IMR-90 (cell line): ENCODE data around the gene RAB11FIP3.

ENCODE experiments used
- BHLHE40 ChIP-seq: fragments of 150-350 bp; IDR thresholded peaks from 2 replicates; pipeline ENCODE4 v1.6.1; 2016; ENCODE audit warnings: mild to moderate bottlenecking, low read depth, low read length
- CEBPB ChIP-seq: IDR thresholded peaks from 2 replicates; pipeline ENCODE4 v1.6.1; 2012; ENCODE audit warnings: low read depth, low read length, improper control_type of control experiment
- CHD1 ChIP-seq: IDR thresholded peaks from 2 replicates; pipeline ENCODE4 v1.6.1; 2012; ENCODE audit warnings: low read depth, low read length, improper control_type of control experiment
- MAZ ChIP-seq: IDR thresholded peaks from 2 replicates; pipeline ENCODE4 v1.6.1; 2012; ENCODE audit warnings: low read depth, mild to moderate bottlenecking, low read length, improper control_type of control experiment, moderate library complexity, borderline replicate concordance
- MXI1 ChIP-seq: IDR thresholded peaks from 2 replicates; pipeline ENCODE4 v1.6.1; 2012; ENCODE audit warnings: low read depth, mild to moderate bottlenecking, low read length, moderate library complexity, borderline replicate concordance
- NFE2L2 ChIP-seq: fragments of 150-350 bp; IDR thresholded peaks from 2 replicates; pipeline ENCODE4 v1.6.1; 2016; ENCODE audit warnings: low read depth, mild to moderate bottlenecking, low read length
- POLR2A ChIP-seq: IDR thresholded peaks from 2 replicates; pipeline ENCODE4 v1.6.1; 2012; ENCODE audit warnings: mild to moderate bottlenecking, low read depth, low read length
- RAD21 ChIP-seq: IDR thresholded peaks from 2 replicates; pipeline ENCODE4 v1.6.1; 2012; ENCODE audit warnings: low read length, improper control_type of control experiment
- RCOR1 ChIP-seq: IDR thresholded peaks from 2 replicates; pipeline ENCODE4 v1.6.1; 2012; ENCODE audit warnings: mild to moderate bottlenecking, low read length, improper control_type of control experiment; ENCODE audit not compliant: insufficient replicate concordance
- RFX5 ChIP-seq: IDR thresholded peaks from 2 replicates; pipeline ENCODE4 v1.8.0; 2012; ENCODE audit warnings: low read depth, mild to moderate bottlenecking, low read length, moderate library complexity
- SMC3 ChIP-seq: fragments of 150-350 bp; IDR thresholded peaks from 2 replicates; pipeline ENCODE4 v1.6.1; 2016; ENCODE audit warnings: low read depth, mild to moderate bottlenecking, antibody characterized with exemption, low read length, moderate library complexity
- TF ChIP-seq, protein P1 (sequence below): conservative IDR thresholded peaks from 2 replicates; pipeline ENCODE4 v1.5.1; 2012; ENCODE audit warnings: mild to moderate bottlenecking, low read depth, low read length, improper control_type of control experiment
- TF ChIP-seq, protein P2 (sequence below): fragments of 150-350 bp; IDR thresholded peaks from 2 replicates; pipeline ENCODE4 v1.6.1; 2016; ENCODE audit warnings: low read depth, mild to moderate bottlenecking, low read length, moderate library complexity, borderline replicate concordance

DNA sequence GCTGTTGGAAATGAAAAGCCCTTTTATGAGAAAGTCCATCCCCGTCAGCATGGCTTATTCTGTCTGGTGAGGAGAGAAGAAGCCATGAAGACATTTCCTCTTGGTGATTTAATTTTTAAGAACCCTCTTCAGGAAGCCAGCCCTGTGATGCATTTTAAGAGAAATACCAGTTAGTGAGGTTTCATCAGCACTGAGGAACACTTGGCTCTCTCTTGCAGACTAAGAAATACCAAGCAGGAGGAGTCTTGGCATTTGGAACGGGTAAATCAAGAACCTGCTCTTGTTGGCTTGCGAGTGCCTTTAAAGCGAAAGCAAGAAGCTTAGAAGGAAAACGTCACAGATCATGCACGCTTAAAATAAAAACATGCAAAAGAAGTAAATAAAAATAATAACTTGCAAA lies 17.5 kb downstream of the RAB11FIP3 start:
- TF ChIP-seq, protein P1, sequence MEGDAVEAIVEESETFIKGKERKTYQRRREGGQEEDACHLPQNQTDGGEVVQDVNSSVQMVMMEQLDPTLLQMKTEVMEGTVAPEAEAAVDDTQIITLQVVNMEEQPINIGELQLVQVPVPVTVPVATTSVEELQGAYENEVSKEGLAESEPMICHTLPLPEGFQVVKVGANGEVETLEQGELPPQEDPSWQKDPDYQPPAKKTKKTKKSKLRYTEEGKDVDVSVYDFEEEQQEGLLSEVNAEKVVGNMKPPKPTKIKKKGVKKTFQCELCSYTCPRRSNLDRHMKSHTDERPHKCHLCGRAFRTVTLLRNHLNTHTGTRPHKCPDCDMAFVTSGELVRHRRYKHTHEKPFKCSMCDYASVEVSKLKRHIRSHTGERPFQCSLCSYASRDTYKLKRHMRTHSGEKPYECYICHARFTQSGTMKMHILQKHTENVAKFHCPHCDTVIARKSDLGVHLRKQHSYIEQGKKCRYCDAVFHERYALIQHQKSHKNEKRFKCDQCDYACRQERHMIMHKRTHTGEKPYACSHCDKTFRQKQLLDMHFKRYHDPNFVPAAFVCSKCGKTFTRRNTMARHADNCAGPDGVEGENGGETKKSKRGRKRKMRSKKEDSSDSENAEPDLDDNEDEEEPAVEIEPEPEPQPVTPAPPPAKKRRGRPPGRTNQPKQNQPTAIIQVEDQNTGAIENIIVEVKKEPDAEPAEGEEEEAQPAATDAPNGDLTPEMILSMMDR, result no peak
- TF ChIP-seq CEBPB (no peak), RFX5 (no peak), RAD21 (no peak), CHD1 (no peak), POLR2A (no peak), MAZ (no peak), RCOR1 (no peak), NFE2L2 (no peak), MXI1 (no peak), SMC3 (no peak), BHLHE40 (no peak)
- TF ChIP-seq, protein P2, sequence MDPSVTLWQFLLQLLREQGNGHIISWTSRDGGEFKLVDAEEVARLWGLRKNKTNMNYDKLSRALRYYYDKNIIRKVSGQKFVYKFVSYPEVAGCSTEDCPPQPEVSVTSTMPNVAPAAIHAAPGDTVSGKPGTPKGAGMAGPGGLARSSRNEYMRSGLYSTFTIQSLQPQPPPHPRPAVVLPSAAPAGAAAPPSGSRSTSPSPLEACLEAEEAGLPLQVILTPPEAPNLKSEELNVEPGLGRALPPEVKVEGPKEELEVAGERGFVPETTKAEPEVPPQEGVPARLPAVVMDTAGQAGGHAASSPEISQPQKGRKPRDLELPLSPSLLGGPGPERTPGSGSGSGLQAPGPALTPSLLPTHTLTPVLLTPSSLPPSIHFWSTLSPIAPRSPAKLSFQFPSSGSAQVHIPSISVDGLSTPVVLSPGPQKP, result no peak
